K562 (cell line): ENCODE results near the gene TSEN54. TPM values are rescaled to one million over a fixed set of nuclear protein-coding genes. Genes with fewer than 3 reads are reported as not detected.
A peak's percentile ranks its signal among the peaks of the same experiment; 100 is the strongest.

Experiments used
- ATAC-seq: fragments of 200-7000 bp; cut with Tn5 transposase; 3 replicates; pipeline ENCODE4 v1.9.1; 2020; ENCODE audit warnings: moderate library complexity
- BruUV-seq: library from RNA; stranded (reverse); fragments of 400-500 nt; replicated peaks from 2 replicates; lab custom pipeline; 2021; lab: Mats Ljungman, UMichigan
- CTCF ChIA-PET: fragments of 300-600 bp; formaldehyde crosslinking; extraction: SDS; loops from one replicate; lab custom pipeline; 2021; ENCODE audit warnings: low intra/inter-chr PET ratio; lab: Yijun Ruan, JAX
- POLR2A ChIA-PET: fragments of 300-600, 350-650 bp; sonication (Branson Sonifier 250); formaldehyde crosslinking; extraction: SDS; loops from one replicate; lab custom pipeline; 2021; ENCODE audit warnings: antibody characterized with exemption, inconsistent platforms; lab: Yijun Ruan, JAX
- DNase-seq, 4 experiments: peaks; one replicate each; pipeline versions ENCODE4 v3.0.0 to v3.0.0-alpha.2; 2011 to 2018; ENCODE audit warnings: low spot score in 3 of 4, mixed read lengths in 3 of 4; ENCODE audit errors: extremely low read depth in 1 of 4
- FAIRE-seq: peaks from 2 replicates; lab custom pipeline; 2011; peaks lifted over from hg19 to GRCh38; lab: Jason Lieb, UNC
- H2AFZ ChIP-seq: 2 replicates; pipeline ENCODE4 v1.6.0; 2011; ENCODE audit warnings: low read depth, low read length, control low read depth, inconsistent platforms
- H3K27ac ChIP-seq: fragments of 200-600 bp; 3 replicates; pipeline ENCODE4 v1.8.0; 2011; ENCODE audit warnings: low read depth, mild to moderate bottlenecking, control low read depth, inconsistent platforms, low read length, moderate library complexity, mixed read lengths; ENCODE audit errors: extremely low read depth
- H3K27me3 ChIP-seq, 2 experiments: fragments of 300-600 bp in 1 of 2; 2 replicates in 1 of 2; 3 replicates in 1 of 2; pipeline versions ENCODE4 v1.6.0 to v1.8.0; 2011; ENCODE audit warnings: inconsistent platforms in 2 of 2, low read length in 2 of 2, mild to moderate bottlenecking in 1 of 2, mixed read lengths in 1 of 2, moderate library complexity in 1 of 2; ENCODE audit not compliant: control insufficient read depth in 2 of 2, insufficient read depth in 2 of 2
- H3K36me3 ChIP-seq: fragments of 300-600 bp; 3 replicates; pipeline ENCODE4 v1.8.0; 2011; ENCODE audit warnings: mild to moderate bottlenecking, low read length, inconsistent platforms; ENCODE audit not compliant: control insufficient read depth, insufficient read depth
- H3K4me1 ChIP-seq, 2 experiments: fragments of 200-600 bp in 1 of 2; replicated peaks in 1 of 2; 2 replicates in 1 of 2; 3 replicates in 1 of 2; pipeline versions ENCODE4 v1.5.1 to v1.8.0; 2011; ENCODE audit warnings: inconsistent platforms in 2 of 2, low read length in 2 of 2, mild to moderate bottlenecking in 1 of 2, mixed read lengths in 1 of 2, moderate library complexity in 1 of 2; ENCODE audit not compliant: control insufficient read depth in 2 of 2, insufficient read depth in 2 of 2
- H3K4me2 ChIP-seq: 2 replicates; pipeline ENCODE4 v1.6.1; 2011; ENCODE audit warnings: low read length, control low read depth, inconsistent platforms, mixed read lengths; ENCODE audit not compliant: insufficient read depth
- H3K4me3 ChIP-seq: fragments of 200-600 bp; sonication (generic), shearing (Covaris generic); 2 replicates; pipeline ENCODE4 v1.5.1; 2016; ENCODE audit warnings: control low read depth, inconsistent platforms
- H3K79me2 ChIP-seq: fragments of 200-600 bp; 3 replicates; pipeline ENCODE4 v1.8.0; 2011; ENCODE audit warnings: low read length, inconsistent platforms; ENCODE audit not compliant: control insufficient read depth, insufficient read depth
- H3K9ac ChIP-seq, 2 experiments: 2 replicates each; pipeline versions ENCODE4 v1.6.0 to v1.6.1; 2011; ENCODE audit warnings: low read depth in 2 of 2, low read length in 2 of 2, control low read depth in 1 of 2, inconsistent platforms in 1 of 2, mild to moderate bottlenecking in 1 of 2, mixed read lengths in 1 of 2; ENCODE audit not compliant: insufficient read depth in 1 of 2
- H3K9me1 ChIP-seq: one replicate; pipeline ENCODE4 v1.6.0; 2011; ENCODE audit warnings: inconsistent platforms, mild to moderate bottlenecking, low read length, moderate library complexity; ENCODE audit not compliant: control insufficient read depth, insufficient read depth
- H3K9me3 ChIP-seq: replicated peaks from 2 replicates; pipeline ENCODE4 v1.5.1; 2011; ENCODE audit warnings: low read depth, low read length, inconsistent platforms; ENCODE audit not compliant: control insufficient read depth, insufficient read depth
- H4K20me1 ChIP-seq: replicated peaks from 2 replicates; pipeline ENCODE4 v1.6.1; 2011; ENCODE audit warnings: low read length, inconsistent platforms, mixed read lengths; ENCODE audit not compliant: control insufficient read depth, insufficient read depth
- BDP1 ChIP-seq: IDR thresholded peaks from 3 replicates; pipeline ENCODE4 v1.6.1; 2011; ENCODE audit not compliant: insufficient read length, insufficient read depth
- CREM ChIP-seq: IDR thresholded peaks from 2 replicates; pipeline ENCODE4 v1.6.1; 2014; ENCODE audit warnings: antibody characterized with exemption, low read depth
- ETS2 ChIP-seq: IDR thresholded peaks from 2 replicates; pipeline ENCODE4 v1.6.1; 2016; ENCODE audit warnings: borderline replicate concordance, missing genetic modification characterization, mild to moderate bottlenecking, moderate library complexity, missing compliant biosample characterization; ENCODE audit not compliant: poor library complexity, severe bottlenecking
- ETV6 ChIP-seq, 3 experiments: fragments of 150-350 bp in 1 of 3; sonication (generic) in 1 of 3; formaldehyde crosslinking in 1 of 3; IDR thresholded peaks; 2 replicates each; pipeline versions ENCODE4 v1.6.1 to v1.8.0; 2014 to 2022; ENCODE audit warnings: borderline replicate concordance in 2 of 3, low read depth in 2 of 3, antibody characterized with exemption in 1 of 3, low read length in 1 of 3, mild to moderate bottlenecking in 1 of 3, missing genetic modification reagents in 1 of 3
- FOS ChIP-seq: IDR thresholded peaks from 3 replicates; pipeline ENCODE4 v1.6.1; 2011; ENCODE audit not compliant: insufficient read length; ENCODE audit errors: extremely low read depth
- HDAC3 ChIP-seq: fragments of 450-650 bp; IDR thresholded peaks from 2 replicates; pipeline ENCODE4 v1.6.1; 2018; ENCODE audit warnings: borderline replicate concordance, mild to moderate bottlenecking, moderate library complexity; ENCODE audit not compliant: partially characterized antibody
- RBM17 ChIP-seq: fragments of 200-400 bp; formaldehyde crosslinking; IDR thresholded peaks from 2 replicates; pipeline ENCODE4 v1.6.1; 2017; ENCODE audit warnings: low read depth, mild to moderate bottlenecking, low read length, borderline replicate concordance
- ZFPM2 ChIP-seq: fragments of 250-450 bp; sonication (Bioruptor Pico); IDR thresholded peaks from 2 replicates; pipeline ENCODE4 v1.5.1; 2022; ENCODE audit warnings: mild to moderate bottlenecking
- ZNF23 ChIP-seq: fragments of 250-450 bp; sonication (Bioruptor Pico); IDR thresholded peaks from 2 replicates; pipeline ENCODE4 v1.4.0; 2020; ENCODE audit warnings: mild to moderate bottlenecking
- WGBS: fragments of 100-300 bp; shearing (Covaris generic); methylation state at CpG from one replicate; pipeline ENCODE4 v1.1.6; 2016; ENCODE audit warnings: low coverage, mixed read lengths; ENCODE audit not compliant: insufficient coverage; ENCODE audit errors: missing lambda C conversion rate; 5-methylcytosine and 5-hydroxymethylcytosine counted together
- in situ Hi-C: fragments of 300-500 bp; cut with MboI; formaldehyde crosslinking; loops from 4 replicates; pipeline ENCODE4 v1.15.0; 2018; ENCODE audit warnings: inconsistent platforms, mixed read lengths
- intact Hi-C: fragments of 100-400 bp; cut with micrococcal nuclease; formaldehyde crosslinking; loops from 2 replicates; pipeline ENCODE4 v1.14.2; 2022
- polyA plus RNA-seq, 8 experiments: library from polyadenylated mRNA; depleted of rRNA in 4 of 8; stranded (reverse) in 5 of 8; unstranded in 3 of 8; fragments of >200 nt; fragmentation: Nextera tagmentation in 2 of 8; fragmentation: Illumina TruSeq in 1 of 8; extraction: Ambion mirVana in 2 of 8; extraction: Trizol in 1 of 8; gene quantifications; 2 replicates each; pipeline versions ENCODE4 v1.2.1 to v1.2.3, GENCODE V29; 2011 to 2014; ENCODE audit warnings: inconsistent platforms in 1 of 8, missing spikeins in 1 of 8
- total RNA-seq, 7 experiments: library from RNA; depleted of rRNA in 6 of 7; stranded (reverse); fragments of >200 nt in 6 of 7; fragmentation: Illumina TruSeq in 2 of 7; extraction: Trizol in 2 of 7; gene quantifications; 2 replicates each; pipeline versions ENCODE4 v1.2.1 to v1.2.3, GENCODE V29; 2011 to 2021; ENCODE audit warnings: low replicate concordance in 1 of 7
- TF ChIP-seq, protein P1 (sequence below), 2 experiments: fragments of 450-650 bp; formaldehyde crosslinking in 1 of 2; IDR thresholded peaks; 2 replicates each; pipeline versions ENCODE4 v1.4.0 to v1.6.1; 2014 to 2020; ENCODE audit warnings: mild to moderate bottlenecking in 2 of 2, borderline replicate concordance in 1 of 2, low read depth in 1 of 2

The TSEN54 gene
- total and polyA plus RNA-seq, 9 of the 15 experiments (the other 6 are each of a cell fraction or from before 2014, with no cell fraction given), result 5.9 to 64.3 (median 48.9) TPM

GRCh38 chr17:75530837-75531720 is 14.8 kb downstream of the TSEN54 start:
- peaks cover 7% of the 10 kb centered on the region; the same call in 1 of the 3 replicates for H3K79me2 ChIP-seq
- intact Hi-C loops (no loop called here), in situ Hi-C loops (no loop called here)
- H3K4me1 ChIP-seq, result peaks cover 6 to 19% of the 10 kb centered on the region in 2 experiments
- no peak; the same call in 2 of the 3 replicates for ATAC-seq
- DNase-seq, result no peak
- no peaks in the 10 kb centered on the region for H3K27me3 ChIP-seq
- 51% methylated on average over 19 of the region's 19 CpGs for WGBS
- H3K9ac ChIP-seq, result peak overlapping the region in 1 of 2 experiments; percentile 65; a peak in 2 of 4 replicates
- no TSS peak for BruUV-seq
- no peaks in the 10 kb centered on the region for H3K9me1 ChIP-seq
- ChIA-PET CTCF (no interaction called here), POLR2A (interaction anchor here (0.5 to 1.0 kb wide), 4 partner anchors 11 to 366 kb away, joined by 3 read pairs; no protein-coding TSS in a partner anchor)
- no peak overlapping the region for H3K4me3 ChIP-seq
- H3K4me2 ChIP-seq, result no peak overlapping the region
- H3K9me3 ChIP-seq, result no peaks in the 10 kb centered on the region
- H3K27ac ChIP-seq, result no peak overlapping the region
- H2AFZ ChIP-seq, result no peak overlapping the region
- no peaks in the 10 kb centered on the region for H3K36me3 ChIP-seq
- peaks cover 1% of the 10 kb centered on the region; the same call in 1 of the 2 replicates for H4K20me1 ChIP-seq
- no peak for FAIRE-seq
- TF ChIP-seq BDP1 (no peak), ZFPM2 (no peak), ETS2 (tag) (no peak), CREM (no peak), ETV6 (IDR thresholded peaks at IDR 0.05; ENCODE audit: borderline replicate concordance in 1 of 2, low read depth in 2 of 2, low read length in 1 of 2) (no peak), ETV6 (CRISPR knock-in tag; IDR thresholded peaks at IDR 0.05; ENCODE audit: borderline replicate concordance) (no peak), RBM17 (no peak), HDAC3 (no peak), FOS (no peak), ZNF23 (CRISPR knock-in tag) (no peak)
- TF ChIP-seq, protein P1, sequence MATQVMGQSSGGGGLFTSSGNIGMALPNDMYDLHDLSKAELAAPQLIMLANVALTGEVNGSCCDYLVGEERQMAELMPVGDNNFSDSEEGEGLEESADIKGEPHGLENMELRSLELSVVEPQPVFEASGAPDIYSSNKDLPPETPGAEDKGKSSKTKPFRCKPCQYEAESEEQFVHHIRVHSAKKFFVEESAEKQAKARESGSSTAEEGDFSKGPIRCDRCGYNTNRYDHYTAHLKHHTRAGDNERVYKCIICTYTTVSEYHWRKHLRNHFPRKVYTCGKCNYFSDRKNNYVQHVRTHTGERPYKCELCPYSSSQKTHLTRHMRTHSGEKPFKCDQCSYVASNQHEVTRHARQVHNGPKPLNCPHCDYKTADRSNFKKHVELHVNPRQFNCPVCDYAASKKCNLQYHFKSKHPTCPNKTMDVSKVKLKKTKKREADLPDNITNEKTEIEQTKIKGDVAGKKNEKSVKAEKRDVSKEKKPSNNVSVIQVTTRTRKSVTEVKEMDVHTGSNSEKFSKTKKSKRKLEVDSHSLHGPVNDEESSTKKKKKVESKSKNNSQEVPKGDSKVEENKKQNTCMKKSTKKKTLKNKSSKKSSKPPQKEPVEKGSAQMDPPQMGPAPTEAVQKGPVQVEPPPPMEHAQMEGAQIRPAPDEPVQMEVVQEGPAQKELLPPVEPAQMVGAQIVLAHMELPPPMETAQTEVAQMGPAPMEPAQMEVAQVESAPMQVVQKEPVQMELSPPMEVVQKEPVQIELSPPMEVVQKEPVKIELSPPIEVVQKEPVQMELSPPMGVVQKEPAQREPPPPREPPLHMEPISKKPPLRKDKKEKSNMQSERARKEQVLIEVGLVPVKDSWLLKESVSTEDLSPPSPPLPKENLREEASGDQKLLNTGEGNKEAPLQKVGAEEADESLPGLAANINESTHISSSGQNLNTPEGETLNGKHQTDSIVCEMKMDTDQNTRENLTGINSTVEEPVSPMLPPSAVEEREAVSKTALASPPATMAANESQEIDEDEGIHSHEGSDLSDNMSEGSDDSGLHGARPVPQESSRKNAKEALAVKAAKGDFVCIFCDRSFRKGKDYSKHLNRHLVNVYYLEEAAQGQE (IDR thresholded peaks at IDR 0.05; ENCODE audit: borderline replicate concordance), result no peak
- TF ChIP-seq, protein P1 (CRISPR knock-in tag; IDR thresholded peaks at IDR 0.05; ENCODE audit: low read depth), result no peak
